H1 (cell line): Measurements from ENCODE around the gene FOSB. TPM values are rescaled to one million over a fixed set of nuclear protein-coding genes. Genes with fewer than 3 reads are reported as not detected.
A peak's percentile ranks its signal among the peaks of the same experiment; 100 is the strongest.

Experiments
- CTCF ChIA-PET: fragments of 300-600 bp; sonication (Branson Sonifier 250); formaldehyde crosslinking; loops from one replicate; lab custom pipeline; 2021; ENCODE audit not compliant: partially characterized antibody; lab: Charles Lee
- POLR2A ChIA-PET: fragments of 300-600 bp; sonication (Branson Sonifier 250); formaldehyde crosslinking; loops from one replicate; lab custom pipeline; 2021; ENCODE audit warnings: inconsistent platforms; ENCODE audit not compliant: partially characterized antibody; lab: Charles Lee
- DNase-seq, 2 experiments: peaks; one replicate each; pipeline versions ENCODE4 v3.0.0 to v3.0.0-alpha.2; 2010 to 2022; ENCODE audit warnings: low spot score in 2 of 2, low read depth in 1 of 2, mixed read lengths in 1 of 2
- FAIRE-seq: peaks from 2 replicates; lab custom pipeline; 2011; peaks lifted over from hg19 to GRCh38; lab: Jason Lieb, UNC
- H2AFZ ChIP-seq: 2 replicates; pipeline ENCODE4 v1.8.1; 2012; ENCODE audit warnings: low read length, inconsistent platforms
- H2AK5ac ChIP-seq: 2 replicates; pipeline ENCODE4 v1.6.1; 2013; ENCODE audit warnings: low read depth, low read length
- H2BK120ac ChIP-seq: replicated peaks from 2 replicates; pipeline ENCODE3; 2013; ENCODE audit warnings: low read depth, low read length, inconsistent platforms
- H2BK12ac ChIP-seq: 2 replicates; pipeline ENCODE4 v1.6.1; 2013; ENCODE audit warnings: low read depth, low read length
- H2BK15ac ChIP-seq: 2 replicates; pipeline ENCODE4 v1.6.1; 2013; ENCODE audit warnings: low read length
- H2BK20ac ChIP-seq: 2 replicates; pipeline ENCODE4 v1.6.1; 2013; ENCODE audit warnings: low read length
- H2BK5ac ChIP-seq: 2 replicates; pipeline ENCODE4 v1.6.1; 2013; ENCODE audit warnings: low read depth, low read length
- H3K14ac ChIP-seq: 2 replicates; pipeline ENCODE4 v1.6.1; 2013; ENCODE audit warnings: inconsistent platforms; ENCODE audit not compliant: insufficient read length
- H3K18ac ChIP-seq: 2 replicates; pipeline ENCODE4 v1.6.1; 2013; ENCODE audit warnings: low read length; ENCODE audit errors: extremely low read depth
- H3K23ac ChIP-seq: 2 replicates; pipeline ENCODE4 v1.6.1; 2013; ENCODE audit warnings: inconsistent platforms; ENCODE audit not compliant: insufficient read length
- H3K23me2 ChIP-seq: 2 replicates; pipeline ENCODE4 v1.6.1; 2013; ENCODE audit warnings: low read depth, low read length
- H3K27ac ChIP-seq: 2 replicates; pipeline ENCODE4 v1.6.1; 2011; ENCODE audit warnings: low read depth, low read length, inconsistent platforms
- H3K27me3 ChIP-seq, 4 experiments: replicated peaks in 1 of 4; 1 replicate in 1 of 4; 2 replicates in 3 of 4; pipeline versions ENCODE4 v1.6.1 to v1.8.1; 2011 to 2013; ENCODE audit warnings: low read length in 3 of 4, mild to moderate bottlenecking in 3 of 4, inconsistent platforms in 2 of 4, mixed read lengths in 2 of 4, moderate library complexity in 1 of 4; ENCODE audit not compliant: control insufficient read depth in 3 of 4, insufficient read depth in 3 of 4; ENCODE audit errors: extremely low read depth in 1 of 4
- H3K36me3 ChIP-seq, 4 experiments: 2 replicates each; pipeline versions ENCODE4 v1.6.1 to v1.8.1; 2011 to 2013; ENCODE audit warnings: mild to moderate bottlenecking in 4 of 4, low read length in 3 of 4, moderate library complexity in 2 of 4, control low read depth in 1 of 4, inconsistent platforms in 1 of 4; ENCODE audit not compliant: insufficient read depth in 4 of 4, control insufficient read depth in 2 of 4
- H3K4ac ChIP-seq: replicated peaks from 2 replicates; pipeline ENCODE3; 2013; ENCODE audit warnings: low read length, low read depth, mixed read lengths, inconsistent platforms; ENCODE audit not compliant: insufficient read length
- H3K4me1 ChIP-seq, 4 experiments: replicated peaks in 1 of 4; 1 replicate in 1 of 4; 2 replicates in 3 of 4; pipeline versions ENCODE4 v1.6.1 to v1.8.1; 2011 to 2013; ENCODE audit warnings: low read length in 3 of 4, inconsistent platforms in 2 of 4, mixed read lengths in 1 of 4; ENCODE audit not compliant: insufficient read depth in 4 of 4, control insufficient read depth in 3 of 4
- H3K4me2 ChIP-seq, 2 experiments: 2 replicates each; pipeline versions ENCODE4 v1.6.1 to v1.8.1; 2011 to 2013; ENCODE audit warnings: low read depth in 2 of 2, low read length in 2 of 2, control low read depth in 1 of 2, inconsistent platforms in 1 of 2, mild to moderate bottlenecking in 1 of 2; ENCODE audit not compliant: insufficient read depth in 1 of 2
- H3K4me3 ChIP-seq, 4 experiments: fragments of 200-600, 300-600 bp in 1 of 4; sonication (generic), shearing (Covaris generic), sonication (Bioruptor Twin) in 1 of 4; 2 replicates each; pipeline versions ENCODE4 v1.5.1 to v1.8.1; 2011 to 2016; ENCODE audit warnings: low read length in 4 of 4, low read depth in 3 of 4, control low read depth in 2 of 4, inconsistent platforms in 2 of 4, mild to moderate bottlenecking in 2 of 4, mixed read lengths in 1 of 4, moderate library complexity in 1 of 4; ENCODE audit not compliant: insufficient read depth in 2 of 4; ENCODE audit errors: extremely low read depth in 1 of 4
- H3K56ac ChIP-seq: replicated peaks from 2 replicates; pipeline ENCODE3; 2013; ENCODE audit warnings: low read depth, mild to moderate bottlenecking, mixed read lengths, low read length, inconsistent platforms; ENCODE audit not compliant: insufficient read length
- H3K79me1 ChIP-seq: 2 replicates; pipeline ENCODE4 v1.6.1; 2013; ENCODE audit warnings: low read depth, low read length, control low read depth
- H3K79me2 ChIP-seq, 2 experiments: 2 replicates each; pipeline versions ENCODE4 v1.6.1 to v1.8.1; 2012 to 2013; ENCODE audit warnings: low read length in 2 of 2, mild to moderate bottlenecking in 2 of 2, inconsistent platforms in 1 of 2; ENCODE audit not compliant: insufficient read depth in 2 of 2, control insufficient read depth in 1 of 2
- H3K9ac ChIP-seq, 4 experiments: replicated peaks in 1 of 4; 1 replicate in 1 of 4; 2 replicates in 3 of 4; pipeline versions ENCODE4 v1.6.1 to v1.8.1; 2011 to 2013; ENCODE audit warnings: low read depth in 3 of 4, low read length in 3 of 4, control low read depth in 2 of 4, mild to moderate bottlenecking in 2 of 4, moderate library complexity in 2 of 4, inconsistent platforms in 1 of 4; ENCODE audit errors: extremely low read depth in 1 of 4
- H3K9me3 ChIP-seq, 2 experiments: 2 replicates each; pipeline versions ENCODE4 v1.6.1 to v1.8.1; 2012 to 2013; ENCODE audit warnings: mild to moderate bottlenecking in 2 of 2, moderate library complexity in 2 of 2, control low read depth in 1 of 2, inconsistent platforms in 1 of 2, low read depth in 1 of 2, low read length in 1 of 2, mixed read lengths in 1 of 2; ENCODE audit not compliant: insufficient read depth in 2 of 2
- H4K20me1 ChIP-seq, 2 experiments: replicated peaks in 1 of 2; 2 replicates each; pipeline versions ENCODE3 to v1.8.1; 2011 to 2013; ENCODE audit warnings: inconsistent platforms in 2 of 2, low read length in 2 of 2, mild to moderate bottlenecking in 1 of 2; ENCODE audit not compliant: insufficient read depth in 2 of 2, control insufficient read depth in 1 of 2
- H4K5ac ChIP-seq: 2 replicates; pipeline ENCODE4 v1.6.1; 2013; ENCODE audit warnings: low read length, low read depth, mixed read lengths, inconsistent platforms; ENCODE audit not compliant: insufficient read length
- H4K8ac ChIP-seq: 2 replicates; pipeline ENCODE4 v1.8.0; 2013; ENCODE audit warnings: mild to moderate bottlenecking, moderate library complexity, low read length, inconsistent platforms; ENCODE audit not compliant: insufficient read depth; ENCODE audit errors: extremely low read depth
- H4K91ac ChIP-seq: replicated peaks from 2 replicates; pipeline ENCODE3; 2013; ENCODE audit warnings: low read length, mixed read lengths, inconsistent platforms; ENCODE audit not compliant: insufficient read length
- BRCA1 ChIP-seq: IDR thresholded peaks from 2 replicates; pipeline ENCODE4 v1.6.1; 2012; ENCODE audit warnings: low read depth, low read length, improper control_type of control experiment
- EP300 ChIP-seq, 2 experiments: IDR thresholded peaks; 1 replicate in 1 of 2; 2 replicates in 1 of 2; pipeline ENCODE4 v1.6.1; 2011 to 2012; ENCODE audit warnings: low read depth in 2 of 2, low read length in 2 of 2, mild to moderate bottlenecking in 2 of 2, borderline replicate concordance in 1 of 2, inconsistent platforms in 1 of 2, moderate library complexity in 1 of 2
- EZH2 ChIP-seq: fragments of 200-600 bp; sonication (generic); IDR thresholded peaks from 2 replicates; pipeline ENCODE4 v1.7.1; 2012; ENCODE audit warnings: low read depth, mild to moderate bottlenecking, moderate library complexity, low read length, inconsistent platforms; ENCODE audit not compliant: severe bottlenecking
- JUN ChIP-seq: IDR thresholded peaks from 2 replicates; pipeline ENCODE4 v1.6.1; 2011; ENCODE audit warnings: low read depth, mild to moderate bottlenecking, improper control_type of control experiment, low read length
- JUND ChIP-seq: IDR thresholded peaks from 2 replicates; pipeline ENCODE4 v1.6.1; 2011; ENCODE audit warnings: mild to moderate bottlenecking, improper control_type of control experiment, low read length
- KDM1A ChIP-seq: fragments of 200-600, 300-600 bp; sonication (generic); IDR thresholded peaks from 2 replicates; pipeline ENCODE4 v1.7.1; 2016; ENCODE audit warnings: mild to moderate bottlenecking, low read length, borderline replicate concordance
- SAP30 ChIP-seq: fragments of 300-600 bp; sonication (generic); IDR thresholded peaks from 2 replicates; pipeline ENCODE4 v1.7.1; 2012; ENCODE audit warnings: low read length, moderate library complexity, mild to moderate bottlenecking, inconsistent platforms; ENCODE audit not compliant: insufficient read depth, insufficient replicate concordance
- SP4 ChIP-seq: IDR thresholded peaks from 2 replicates; pipeline ENCODE4 v1.6.1; 2012; ENCODE audit warnings: low read length, inconsistent platforms
- WGBS, 2 experiments: shearing (Covaris generic) in 1 of 2; methylation state at CpG; one replicate each; pipeline versions ENCODE4 v1.1.6 to v1.1.7; 2013 to 2015; ENCODE audit warnings: low lambda C conversion rate in 2 of 2, mixed read lengths in 2 of 2, inconsistent platforms in 1 of 2, low coverage in 1 of 2, missing lambda C conversion rate in 1 of 2; ENCODE audit not compliant: insufficient replicate concordance in 2 of 2, insufficient coverage in 1 of 2, insufficient read length in 1 of 2; ENCODE audit errors: extremely low coverage in 1 of 2, missing lambda C conversion rate in 1 of 2; 5-methylcytosine and 5-hydroxymethylcytosine counted together
- long read RNA-seq, 2 experiments: library from RNA in 1 of 2; library from capped mRNA in 1 of 2; stranded (forward); transcript quantifications; one replicate each; pipeline ENCODE4 v2.0.0, GENCODE V29; 2021; ENCODE audit warnings: inconsistent platforms in 1 of 2
- polyA minus RNA-seq, 3 experiments: library from RNA; depleted of rRNA, polyadenylated mRNA; stranded (reverse); fragments of >200 nt; gene quantifications; 1 replicate in 2 of 3; 2 replicates in 1 of 3; pipeline ENCODE4 v1.2.3, GENCODE V29; 2011
- polyA plus RNA-seq, 7 experiments: library from polyadenylated mRNA; depleted of rRNA in 3 of 7; stranded (reverse) in 5 of 7; unstranded in 2 of 7; fragments of >200 nt in 5 of 7; fragments of 200-250 nt in 2 of 7; gene quantifications; 1 replicate in 5 of 7; 2 replicates in 1 of 7; 4 replicates in 1 of 7; pipeline versions ENCODE4 v1.2.1 to v1.2.3, GENCODE V29; 2011 to 2013; ENCODE audit warnings: missing spikeins in 2 of 7, mixed read lengths in 2 of 7
- total RNA-seq: library from RNA; stranded (reverse); fragmentation: NEBNext Ultra II Directional; extraction: Animal tissue kit (Norgen Biotek cat#: 25700); gene quantifications from 2 replicates; pipeline ENCODE4 v1.2.1, GENCODE V29; 2021

FOSB gene
- total RNA-seq (1.3 and 2.7 TPM in 2 replicates), polyA plus RNA-seq (2011; rRNA removed) (0.44 and 1.2 TPM in 2 replicates), polyA minus RNA-seq (2011; rRNA and poly(A)+ RNA removed) (2.8 and 6.9 TPM in 2 replicates)
- polyA plus RNA-seq (2011; cell fraction: cytosol; rRNA removed) = 0.32 TPM
- 5.2 TPM for polyA plus RNA-seq (2011; cell fraction: nucleus; rRNA removed)
- polyA plus RNA-seq (2012, experiment 1 of 2) = 1.1 to 4.3 TPM (median 2.6 TPM) in 4 replicates
- 2.4 TPM for polyA plus RNA-seq (2012, experiment 2 of 2)
- 0.85 TPM for polyA plus RNA-seq (2013, experiment 1 of 2)
- 0.79 TPM for polyA plus RNA-seq (2013, experiment 2 of 2)
- polyA minus RNA-seq (2011; cell fraction: cytosol; rRNA and poly(A)+ RNA removed) = 1.5 TPM
- polyA minus RNA-seq (2011; cell fraction: nucleus; rRNA and poly(A)+ RNA removed) = 39.4 TPM
- long read RNA-seq, experiment 1 = 0 reads
- long read RNA-seq, experiment 2 = 0 reads

- Histone ChIP-seq H3K9ac (peak within 1 kb of the TSS in 3 of 4 experiments; percentile 68 to 92 (median 85); a peak in 6 of 7 replicates), H3K4me2 (peak within 1 kb of the TSS; percentile 72 to 97), H2BK5ac (peak within 1 kb of the TSS; percentile 95), H3K23ac (no peak within 1 kb of the TSS), H3K79me1 (no peaks in the 10 kb centered on the region), H3K36me3 (no peaks in the 10 kb centered on the region), H3K4ac (no peak within 1 kb of the TSS), H3K18ac (peak within 1 kb of the TSS; percentile 71), H3K56ac (no peak within 1 kb of the TSS), H2BK12ac (peak within 1 kb of the TSS; percentile 93), H4K91ac (no peak within 1 kb of the TSS), H2BK15ac (no peak within 1 kb of the TSS), H3K23me2 (peaks cover 20% of the 10 kb centered on the region; the same call in 1 of the 2 replicates), H3K4me1 (peaks cover 0 to 15% (median 6%) of the 10 kb centered on the region in 4 experiments; a peak in 5 of 7 replicates), H3K79me2 (no peaks in the 10 kb centered on the region), H3K4me3 (peak within 1 kb of the TSS; percentile 65 to 95 (median 73)), H4K5ac (peak within 1 kb of the TSS; percentile 23), H3K9me3 (no peaks in the 10 kb centered on the region), H3K27me3 (peaks cover 0 to 14% (median 12%) of the 10 kb centered on the region in 4 experiments; a peak in 4 of 7 replicates), H4K20me1 (peaks cover 0 to 3% of the 10 kb centered on the region in 2 experiments), H3K27ac (peak within 1 kb of the TSS; percentile 96), H2AK5ac (no peak within 1 kb of the TSS; the same call in 1 of the 2 replicates), H4K8ac (peak within 1 kb of the TSS; percentile 99; the same call in 1 of the 2 replicates), H3K14ac (no peak within 1 kb of the TSS), H2BK20ac (no peak within 1 kb of the TSS), H2AFZ (peak within 1 kb of the TSS; percentile 89), H2BK120ac (no peak within 1 kb of the TSS)
- FAIRE-seq (no peak), DNase-seq (peak in 1 of 2 experiments; percentile 96)
- POLR2A ChIA-PET = interaction anchor here (0.8 to 4.4 kb wide), 27 partner anchors 9 to 201 kb away, joined by 3 to 52 read pairs (median 5); partner anchors contain the start of genes ERCC1 and PPP1R13L
- CTCF ChIA-PET = interaction anchor here (0.6 to 32.9 kb wide), 13 partner anchors 9 to 250 kb away, joined by 3 to 760 read pairs (median 6); partner anchors contain the start of genes ERCC1 and RTN2
- 1% methylated on average over 25 of the region's 56 CpGs; no CpG with 5 or more reads in 1 of the 2 experiments for WGBS, 2 experiments
- 0 out of 2 replicates have a peak, but pooled peaks have one; percentile 47 for TF ChIP-seq JUN
- TF ChIP-seq EZH2 = no peak
- TF ChIP-seq SAP30 = no peak
- peak; percentile 84 for TF ChIP-seq JUND
- TF ChIP-seq KDM1A = no peak
- TF ChIP-seq EP300 (IDR thresholded peaks at IDR 0.05; ENCODE audit: borderline replicate concordance in 1 of 2, low read depth in 2 of 2, low read length in 2 of 2) = peak in 1 of 2 experiments; percentile 13; a peak in 1 of 3 replicates
- peak; percentile 33; the same call in 1 of the 2 replicates for TF ChIP-seq SP4
- no peak for TF ChIP-seq BRCA1
Observed at GRCh38 chr19:45467456-45468158, at the start of gene FOSB. Gene FOSB (plus strand): TSS chr19:45467996. CDS start chr19:45468587, 591 bp downstream.
